Retina (tissue), 1 donor: Measurements from ENCODE around the gene TOR1A.

Experiments
- DNase-seq: peaks from one replicate; pipeline ENCODE4 v3.0.0-alpha.2; 2016

The TOR1A gene, protein sequence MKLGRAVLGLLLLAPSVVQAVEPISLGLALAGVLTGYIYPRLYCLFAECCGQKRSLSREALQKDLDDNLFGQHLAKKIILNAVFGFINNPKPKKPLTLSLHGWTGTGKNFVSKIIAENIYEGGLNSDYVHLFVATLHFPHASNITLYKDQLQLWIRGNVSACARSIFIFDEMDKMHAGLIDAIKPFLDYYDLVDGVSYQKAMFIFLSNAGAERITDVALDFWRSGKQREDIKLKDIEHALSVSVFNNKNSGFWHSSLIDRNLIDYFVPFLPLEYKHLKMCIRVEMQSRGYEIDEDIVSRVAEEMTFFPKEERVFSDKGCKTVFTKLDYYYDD

DNA sequence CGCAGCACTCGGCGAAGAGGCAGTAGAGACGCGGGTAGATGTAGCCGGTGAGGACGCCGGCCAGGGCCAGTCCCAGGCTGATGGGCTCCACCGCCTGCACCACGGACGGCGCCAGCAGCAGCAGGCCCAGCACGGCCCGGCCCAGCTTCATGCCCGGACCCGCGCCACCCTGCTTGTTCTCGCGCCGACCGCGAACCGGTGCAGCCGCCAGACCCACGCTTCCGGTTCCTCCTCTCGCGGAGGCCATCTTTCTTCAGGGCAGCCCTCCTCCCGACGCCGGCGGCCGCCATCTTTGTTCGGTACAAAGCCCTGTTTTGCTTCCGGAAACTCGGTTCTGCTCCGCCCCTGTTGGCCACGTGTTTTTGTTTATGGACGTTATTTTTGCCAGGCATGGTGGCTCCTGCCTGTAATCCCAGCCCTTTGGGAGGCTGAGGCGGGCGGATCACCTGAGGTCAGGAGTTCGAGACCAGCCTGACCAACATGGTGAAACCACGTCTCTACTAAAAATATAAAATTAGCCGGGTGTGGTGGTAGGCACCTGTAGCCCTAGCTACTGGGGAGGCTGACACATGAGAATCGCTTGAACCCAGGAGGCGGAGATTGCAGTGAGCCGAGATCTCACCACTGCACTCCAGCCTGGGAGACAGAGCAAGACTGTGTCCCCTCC is at the start of gene TOR1A:
Gene TOR1A, minus strand, starts transcription at position 202 of the 667 bp plus-strand sequence. Its CDS starts 51 bp downstream, at position 151.
- DNase-seq = peak; percentile 96

DNA sequence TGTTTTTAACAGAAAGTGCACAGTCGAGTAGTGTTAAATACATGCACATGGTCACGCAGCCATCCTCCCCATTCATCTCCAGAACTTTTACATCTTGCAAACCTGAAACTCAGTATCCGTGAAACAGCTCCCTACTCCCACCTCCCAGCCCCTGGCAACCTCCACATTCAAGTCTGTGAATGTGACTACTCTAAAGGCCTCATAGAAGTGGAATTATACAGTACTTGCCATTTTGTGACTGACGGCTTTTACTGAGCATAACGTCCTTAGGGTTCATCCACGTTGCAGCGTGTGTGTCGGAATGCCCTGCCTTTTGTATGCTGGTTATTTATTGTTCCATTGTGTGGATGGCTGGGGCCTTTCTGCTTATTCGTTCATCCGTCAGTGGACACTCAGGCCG is 47.1 kb upstream of the TOR1A start:
- DNase-seq = no peak

DNA sequence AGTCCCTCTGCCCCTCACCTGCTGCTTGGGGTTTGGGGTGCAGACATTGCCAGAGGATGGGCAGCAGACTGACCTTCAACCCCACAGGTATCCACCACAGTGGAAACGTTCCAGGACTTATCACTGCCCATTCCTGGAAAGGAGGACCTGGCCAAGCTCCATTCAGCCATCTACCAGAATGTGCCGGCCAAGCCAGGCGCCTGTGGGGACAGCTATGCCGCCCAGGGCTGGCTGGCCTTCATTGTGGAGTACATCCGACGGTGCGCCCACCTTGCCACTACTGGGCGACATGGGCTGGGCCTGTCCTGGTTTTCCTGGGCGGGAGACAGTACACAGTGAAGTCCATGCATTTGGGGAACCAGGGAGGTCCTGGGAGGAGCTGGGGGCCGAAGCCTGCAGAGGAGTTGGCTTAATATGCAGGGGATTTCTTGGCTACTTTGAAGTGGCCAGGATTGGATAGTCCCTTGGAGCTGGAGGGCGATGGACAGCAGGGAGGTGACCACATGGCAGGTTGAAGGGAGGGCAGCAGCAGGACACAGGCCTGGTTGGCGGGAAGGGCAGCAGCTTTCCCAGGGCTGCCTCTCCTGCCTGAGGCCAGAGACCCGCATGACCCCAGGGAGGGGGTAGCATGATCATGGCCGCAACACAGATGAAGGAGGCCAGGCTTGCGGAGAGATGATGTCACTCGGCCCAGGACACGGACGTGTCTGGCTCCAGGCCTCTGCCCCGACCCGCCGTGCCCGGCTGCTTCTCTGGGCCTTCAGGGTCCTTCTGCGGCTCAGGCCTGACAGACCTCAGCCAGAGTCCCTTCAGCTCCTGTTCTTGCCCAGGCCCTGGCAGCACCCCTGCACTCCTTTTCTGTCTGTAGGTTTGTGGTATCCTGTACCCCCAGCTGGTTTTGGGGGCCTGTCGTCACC is 45.9 kb upstream of the TOR1A start:
- no peak for DNase-seq

DNA sequence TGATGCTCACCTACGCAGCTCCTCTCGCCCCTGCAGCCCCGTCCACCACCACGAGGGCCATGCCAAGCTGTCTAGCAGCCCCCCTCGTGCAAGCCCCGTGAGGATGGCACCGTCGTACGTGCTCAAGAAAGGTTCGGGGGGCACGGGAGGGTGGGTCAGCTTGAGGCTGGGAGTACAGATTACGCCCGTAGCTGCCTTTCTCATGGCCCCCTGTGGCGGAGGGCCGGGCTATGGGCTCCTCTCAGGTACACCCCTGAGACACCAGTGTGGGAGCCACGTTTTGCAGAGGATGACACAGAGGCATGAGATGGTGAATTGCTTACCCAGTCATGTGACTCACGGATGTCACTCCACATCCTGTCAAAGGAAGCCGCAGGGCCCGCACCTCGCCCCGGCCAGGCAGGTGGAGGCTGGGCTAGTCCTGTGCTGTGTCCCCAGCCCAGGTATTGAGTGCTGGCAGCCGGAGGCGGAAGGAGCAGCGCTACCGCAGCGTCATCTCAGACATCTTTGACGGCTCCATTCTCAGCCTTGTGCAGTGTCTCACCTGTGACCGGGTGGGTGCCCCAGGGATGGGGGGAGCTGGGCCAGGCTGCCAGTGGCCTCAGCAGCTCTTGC is 45.0 kb upstream of the TOR1A start:
- DNase-seq = no peak

DNA sequence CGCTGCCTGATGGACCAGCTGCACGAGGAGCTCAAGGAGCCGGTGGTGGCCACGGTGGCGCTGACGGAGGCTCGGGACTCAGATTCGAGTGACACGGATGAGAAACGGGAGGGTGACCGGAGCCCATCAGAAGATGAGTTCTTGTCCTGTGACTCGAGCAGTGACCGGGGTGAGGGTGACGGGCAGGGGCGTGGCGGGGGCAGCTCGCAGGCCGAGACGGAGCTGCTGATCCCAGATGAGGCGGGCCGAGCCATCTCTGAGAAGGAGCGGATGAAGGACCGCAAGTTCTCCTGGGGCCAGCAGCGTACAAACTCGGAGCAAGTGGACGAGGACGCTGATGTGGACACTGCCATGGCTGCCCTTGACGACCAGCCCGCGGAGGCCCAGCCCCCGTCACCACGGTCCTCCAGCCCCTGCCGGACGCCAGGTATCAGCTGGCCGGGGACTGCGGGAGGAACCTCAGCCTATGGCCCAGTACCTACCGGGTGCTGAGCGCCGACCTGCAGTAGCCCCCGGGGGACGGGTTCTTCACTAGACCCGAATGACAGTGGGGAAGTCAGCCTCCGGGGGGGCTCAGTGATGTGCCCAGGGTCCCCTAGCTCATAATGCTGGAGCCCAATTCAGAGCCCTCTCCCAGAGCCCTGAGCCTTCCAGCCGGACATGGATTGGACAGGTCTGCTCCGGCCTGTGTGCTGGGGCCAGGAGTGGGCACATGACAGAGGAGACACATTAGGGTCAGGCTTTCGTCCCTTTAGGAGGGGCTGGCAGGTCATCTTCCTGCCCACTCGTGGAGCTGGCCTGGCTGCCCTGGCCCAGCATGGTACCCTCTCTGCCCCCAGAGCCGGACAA is 44.3 kb upstream of the TOR1A start:
- DNase-seq = no peak

DNA sequence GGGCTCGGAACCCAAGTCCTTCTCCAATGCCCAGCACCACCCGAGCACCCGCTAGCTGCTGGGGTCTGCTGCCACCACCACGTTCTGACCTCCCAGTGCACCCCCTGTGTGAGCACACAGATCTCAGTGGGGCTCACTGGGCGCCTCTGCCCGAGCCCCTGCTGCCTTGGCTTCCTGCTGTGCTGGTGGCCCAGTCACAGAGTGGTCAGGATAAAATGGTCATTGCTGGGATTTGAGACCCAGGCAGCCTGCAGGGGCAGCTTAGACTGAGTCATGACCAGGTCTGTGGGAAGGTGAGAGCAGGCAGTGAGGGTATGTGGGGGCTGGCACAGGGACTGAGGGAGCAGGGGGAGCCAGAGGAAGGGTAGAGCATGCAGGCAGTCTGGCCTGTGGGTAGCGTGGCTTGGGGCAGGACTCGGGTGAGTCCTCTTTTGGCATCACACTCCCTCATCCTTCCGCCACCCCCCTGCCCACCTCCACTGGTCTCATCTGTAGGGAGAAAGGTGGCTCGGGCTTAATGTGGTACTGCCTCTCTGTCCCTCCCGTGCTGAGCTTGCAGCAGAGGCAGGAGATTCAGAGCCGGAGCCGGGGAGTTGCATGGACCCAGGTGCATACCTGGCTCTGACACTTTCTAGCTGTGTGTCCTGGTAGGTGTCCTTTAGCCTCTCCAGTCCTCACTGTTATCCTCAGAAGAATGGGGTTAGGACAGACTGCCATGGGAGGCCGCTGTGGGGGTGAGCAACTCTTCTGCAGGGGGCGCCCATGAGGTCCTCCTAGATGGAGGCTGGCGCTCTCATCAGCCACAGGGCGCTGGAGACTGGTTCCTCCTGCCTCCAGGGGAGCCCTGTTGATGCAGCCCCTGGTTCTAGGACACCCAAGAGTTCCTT is 43.4 kb upstream of the TOR1A start:
- DNase-seq = no peak

DNA sequence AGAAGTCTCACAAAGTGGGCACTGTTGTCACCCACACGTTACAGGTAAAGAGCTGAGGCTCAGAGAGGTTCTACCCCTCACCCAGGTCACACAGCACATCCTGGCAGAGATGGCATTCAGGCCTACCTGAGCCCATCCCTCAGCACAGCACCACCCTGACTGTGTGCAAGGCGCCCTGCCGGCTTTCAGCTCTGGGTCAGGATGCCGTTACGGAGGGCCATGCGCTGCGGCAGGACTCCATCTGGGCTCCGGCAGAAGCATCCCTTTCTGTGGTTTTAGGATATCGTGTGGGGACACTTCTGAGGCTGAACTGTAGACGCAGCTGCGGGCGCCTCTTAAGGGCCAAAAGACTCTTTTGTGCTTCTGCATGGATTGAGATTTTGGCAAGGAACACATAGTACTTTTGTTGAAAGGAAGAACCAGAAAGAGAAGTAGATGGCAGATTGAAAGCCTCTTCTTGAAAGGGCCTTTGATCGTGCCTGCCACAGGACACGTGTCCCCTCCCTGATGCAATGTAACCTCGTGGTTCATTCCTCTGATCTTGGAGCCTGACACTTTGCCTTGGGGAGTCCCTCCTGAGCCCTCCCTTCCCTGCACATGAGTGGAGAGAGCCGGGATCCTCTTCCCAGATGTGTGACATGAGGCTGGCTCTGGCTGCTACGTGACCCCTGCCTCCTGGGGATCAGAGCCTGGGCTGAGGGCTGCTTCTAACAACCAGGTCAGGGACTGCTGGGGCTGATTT is 42.6 kb upstream of the TOR1A start:
- no peak for DNase-seq

DNA sequence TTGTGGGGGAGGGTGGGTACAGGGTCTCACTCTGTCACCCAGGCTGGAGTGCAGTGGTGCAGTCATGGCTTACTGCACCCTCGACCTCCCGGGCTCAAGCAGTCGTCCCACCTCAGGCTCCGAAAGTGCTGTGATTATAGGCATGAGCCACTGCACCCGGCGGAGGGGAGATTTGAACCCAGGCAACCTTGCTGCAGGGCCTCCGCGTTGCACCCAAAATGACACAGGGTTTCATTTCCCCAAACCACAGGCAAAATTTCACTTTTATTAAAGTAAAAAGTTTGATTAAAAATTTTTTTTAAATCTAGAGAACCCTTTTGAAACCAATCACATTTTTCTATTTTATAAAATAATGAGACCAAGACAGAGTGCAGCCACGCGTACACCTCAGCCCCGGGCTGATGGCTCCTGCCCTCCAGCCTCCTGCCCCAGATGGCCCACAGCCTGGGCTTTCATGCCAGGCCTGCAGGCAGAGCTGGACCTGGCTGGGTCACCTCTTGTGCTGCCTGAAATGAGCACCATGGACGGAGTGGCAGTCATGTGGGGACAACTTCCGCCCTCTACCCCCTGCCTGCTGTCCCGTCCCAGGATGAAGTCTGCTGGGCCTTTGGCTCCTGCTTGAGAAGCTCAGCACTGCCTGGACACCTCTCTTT is 41.9 kb upstream of the TOR1A start:
- DNase-seq = no peak

DNA sequence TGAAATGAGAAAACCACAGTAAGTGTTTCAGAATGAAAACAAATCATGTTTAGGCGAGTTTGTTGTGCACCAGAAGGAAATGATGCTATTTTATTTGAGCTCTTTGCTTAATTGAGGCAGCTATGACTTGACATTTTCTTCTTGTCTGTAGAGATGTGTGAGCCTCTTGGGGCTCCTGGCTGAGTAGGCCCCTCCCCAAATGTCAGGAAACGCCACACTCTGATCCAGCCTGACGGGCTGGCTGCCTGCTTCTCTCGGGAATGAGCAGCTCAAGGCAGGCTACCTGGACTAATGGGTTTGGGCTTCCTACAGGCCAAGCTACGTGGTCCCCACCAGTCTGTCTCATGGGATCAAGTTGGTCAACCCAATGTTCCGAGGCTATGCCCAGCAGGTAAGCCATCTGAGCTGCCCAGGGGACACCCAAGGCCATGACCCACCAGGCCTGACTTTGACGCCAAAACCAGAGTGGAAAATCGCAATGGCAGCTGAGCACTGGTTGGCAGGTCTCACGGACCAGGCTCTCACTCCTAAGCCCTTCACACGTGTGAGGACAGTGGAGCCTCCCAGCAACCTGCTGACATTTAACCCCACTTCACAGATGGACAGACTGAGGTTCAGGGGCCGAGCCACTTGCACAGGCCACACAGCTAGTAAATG is 41.2 kb upstream of the TOR1A start:
- no peak for DNase-seq

DNA sequence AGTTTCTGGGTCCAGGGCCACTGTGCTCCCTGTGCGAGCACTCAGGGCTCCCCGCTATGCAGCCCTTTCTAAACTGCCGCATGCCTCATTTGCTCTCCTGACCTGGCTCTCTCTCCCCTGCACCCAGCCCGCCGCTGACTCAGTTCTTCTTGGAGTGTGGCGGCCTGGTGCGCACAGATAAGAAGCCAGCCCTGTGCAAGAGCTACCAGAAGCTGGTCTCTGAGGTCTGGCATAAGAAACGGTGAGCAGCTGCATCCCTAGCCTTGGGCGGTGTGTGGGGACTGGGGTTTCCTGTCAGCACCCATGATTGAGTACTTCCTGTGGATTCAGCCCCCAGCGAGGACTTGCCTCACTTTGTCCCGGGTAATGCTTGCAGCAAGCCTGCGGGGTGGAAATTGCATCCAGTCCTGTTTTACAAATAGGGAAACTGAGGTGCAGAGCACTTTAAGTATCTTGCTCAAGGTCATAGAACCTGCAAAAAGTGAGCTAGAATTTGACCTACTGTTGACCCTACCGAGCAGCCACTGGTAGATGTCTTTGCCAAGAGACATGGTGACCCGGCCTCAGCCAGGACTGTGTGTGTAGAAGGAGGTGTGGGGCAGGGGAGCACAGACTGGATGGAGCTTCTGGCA is 39.2 kb upstream of the TOR1A start:
- DNase-seq = no peak

DNA sequence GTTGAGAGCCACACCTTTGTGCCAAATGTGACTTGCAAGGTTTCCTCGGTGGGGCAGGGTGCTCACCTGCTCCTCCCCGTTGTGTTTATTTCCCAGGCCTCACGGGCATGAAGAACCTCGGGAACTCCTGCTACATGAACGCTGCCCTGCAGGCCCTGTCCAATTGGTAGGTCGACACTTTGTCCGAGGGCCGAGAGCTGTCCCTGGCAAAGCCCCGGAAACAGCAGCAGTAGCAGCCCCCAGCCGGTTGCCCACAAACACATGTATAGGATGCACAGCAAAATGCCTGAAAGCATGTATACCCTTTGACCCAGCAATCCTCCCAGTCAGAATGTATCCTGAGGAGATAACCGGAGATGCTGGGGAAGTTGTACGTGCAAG is 37.5 kb upstream of the TOR1A start:
- no peak for DNase-seq

DNA sequence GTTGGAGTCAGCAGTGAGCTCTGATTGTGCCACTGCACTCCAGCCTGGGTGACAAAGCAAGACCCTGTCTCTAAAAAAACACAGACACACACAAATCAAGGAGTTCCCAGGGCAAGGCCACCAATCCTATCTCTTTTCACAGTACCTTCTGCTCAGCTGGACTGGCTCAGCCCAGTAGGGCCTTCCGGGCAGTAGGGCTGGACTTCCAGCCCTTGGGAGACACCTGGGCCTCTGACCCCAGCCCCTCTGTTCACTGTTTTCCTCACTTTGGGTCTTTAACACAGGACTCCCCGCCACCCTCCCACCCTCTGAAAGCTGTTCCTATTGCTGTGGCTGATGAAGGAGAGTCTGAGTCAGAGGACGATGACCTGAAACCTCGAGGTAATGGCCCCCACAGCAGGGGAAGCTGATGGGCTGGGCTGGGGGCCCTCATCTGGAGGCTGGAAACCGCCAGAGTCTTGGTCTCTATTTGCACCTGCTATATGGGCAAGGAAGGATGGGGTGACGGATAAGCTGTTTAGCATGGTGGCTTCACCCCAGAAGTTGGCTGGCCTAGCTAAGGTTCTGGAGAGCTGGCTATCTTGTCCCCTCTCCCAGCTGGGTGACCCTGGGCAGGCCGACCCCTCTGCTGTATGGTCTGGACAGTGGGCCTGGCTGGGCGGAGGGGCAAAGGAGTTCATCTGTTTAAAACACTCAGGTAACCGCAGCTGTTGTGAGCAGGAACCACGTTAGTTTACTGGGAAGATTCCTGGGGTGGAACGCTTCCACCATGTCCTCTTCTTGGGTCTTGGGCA is 36.9 kb upstream of the TOR1A start:
- DNase-seq = no peak

DNA sequence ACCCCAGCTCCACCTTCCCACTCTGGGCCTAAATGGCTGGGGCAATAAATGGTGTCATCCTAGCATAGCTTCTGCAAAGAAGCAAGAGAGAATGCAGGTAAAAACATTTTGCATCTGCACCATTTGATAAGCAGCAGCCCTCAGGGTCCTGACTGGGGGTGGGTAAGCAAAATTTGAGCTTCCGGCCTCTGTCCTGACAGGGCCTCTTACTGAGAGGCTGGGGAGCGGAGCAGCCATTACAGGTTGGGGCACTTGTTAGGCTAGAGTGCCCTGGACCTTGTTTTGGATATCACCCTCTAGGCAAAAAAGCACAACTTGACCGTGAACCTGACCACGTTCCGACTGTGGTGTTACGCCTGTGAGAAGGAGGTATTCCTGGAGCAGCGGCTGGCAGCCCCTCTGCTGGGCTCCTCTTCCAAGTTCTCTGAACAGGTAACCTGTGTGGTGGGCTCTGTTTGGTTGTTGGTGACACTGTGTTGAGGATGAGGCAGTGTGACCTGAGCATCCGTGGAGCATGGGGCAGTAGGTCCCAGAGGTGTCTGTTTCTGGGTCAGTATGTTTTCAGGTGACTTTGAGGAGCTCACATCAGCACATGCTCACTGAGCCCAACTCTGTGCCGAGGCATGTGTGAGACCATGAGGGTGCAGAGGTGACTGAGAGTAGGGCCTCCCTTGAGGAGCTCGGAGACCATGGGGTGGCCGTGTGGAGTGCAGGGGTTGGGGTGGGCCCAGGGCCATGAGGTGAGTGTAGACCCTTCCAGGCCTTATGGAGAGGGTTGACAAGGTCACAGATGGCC is 34.4 kb upstream of the TOR1A start:
- no peak for DNase-seq

DNA sequence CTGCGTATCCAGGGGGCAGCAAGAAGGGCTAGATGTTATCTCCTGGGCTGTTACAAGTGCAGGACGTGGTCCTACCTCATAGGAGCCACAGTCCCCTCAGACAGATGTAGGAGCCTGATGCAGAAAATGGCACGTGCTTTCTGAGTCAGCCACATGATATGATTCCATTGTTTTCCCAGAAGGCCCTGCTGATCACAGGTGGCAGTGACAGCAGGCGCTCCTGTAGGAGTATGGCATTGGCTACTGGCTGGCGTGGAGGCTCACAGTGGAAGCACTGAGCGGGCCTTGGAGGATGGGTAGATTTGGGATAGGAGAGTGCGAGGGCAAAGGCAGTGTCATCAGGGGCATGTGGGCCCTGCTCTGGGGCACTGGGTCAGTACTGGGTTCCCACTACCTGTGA is 33.3 kb upstream of the TOR1A start:
- DNase-seq = no peak

DNA sequence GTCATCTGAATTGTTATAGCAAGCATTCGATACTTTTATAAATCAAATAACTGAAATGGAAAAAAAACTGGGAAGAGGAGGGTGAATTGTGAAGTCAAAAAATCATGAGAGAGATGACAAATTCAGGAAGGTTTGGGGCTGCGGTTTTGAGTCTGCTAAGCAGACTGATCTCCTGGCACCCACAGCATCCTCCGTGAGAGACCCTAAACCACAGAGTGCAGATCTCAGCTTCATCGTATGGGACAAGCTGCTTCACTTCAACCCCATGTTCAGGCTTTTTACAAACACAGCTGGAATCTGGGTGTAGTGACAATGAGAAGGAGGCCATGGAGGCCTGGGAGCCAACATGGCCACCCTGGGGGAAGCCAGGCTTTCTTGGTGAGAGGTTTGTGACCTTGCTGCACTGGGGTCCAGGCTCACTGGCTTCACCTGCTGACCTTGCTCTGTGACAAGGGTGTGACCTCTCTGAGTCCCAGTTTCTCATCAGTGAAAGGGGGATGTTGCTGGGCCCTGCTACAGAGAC is 30.7 kb upstream of the TOR1A start:
- no peak for DNase-seq

DNA sequence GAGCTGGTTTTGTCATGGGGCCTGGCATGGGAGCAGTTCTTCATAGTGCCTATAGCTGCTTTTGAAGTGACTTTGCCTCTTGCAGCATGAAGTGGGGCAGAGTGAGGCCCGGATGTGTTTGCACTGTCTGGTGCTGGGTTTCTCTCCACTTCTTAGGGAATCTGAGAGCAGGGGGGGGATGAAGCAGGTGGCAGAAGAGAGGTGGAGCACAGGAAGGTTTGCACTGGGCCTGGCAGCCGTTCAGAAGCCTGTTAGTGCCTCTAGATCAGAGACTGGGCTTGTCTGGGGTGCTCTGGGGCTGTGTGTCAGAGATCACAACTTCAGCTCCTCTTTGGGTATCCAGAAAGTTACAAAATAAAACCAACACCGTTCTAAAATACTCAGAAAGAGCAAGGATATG is 29.7 kb upstream of the TOR1A start:
- DNase-seq = no peak

DNA sequence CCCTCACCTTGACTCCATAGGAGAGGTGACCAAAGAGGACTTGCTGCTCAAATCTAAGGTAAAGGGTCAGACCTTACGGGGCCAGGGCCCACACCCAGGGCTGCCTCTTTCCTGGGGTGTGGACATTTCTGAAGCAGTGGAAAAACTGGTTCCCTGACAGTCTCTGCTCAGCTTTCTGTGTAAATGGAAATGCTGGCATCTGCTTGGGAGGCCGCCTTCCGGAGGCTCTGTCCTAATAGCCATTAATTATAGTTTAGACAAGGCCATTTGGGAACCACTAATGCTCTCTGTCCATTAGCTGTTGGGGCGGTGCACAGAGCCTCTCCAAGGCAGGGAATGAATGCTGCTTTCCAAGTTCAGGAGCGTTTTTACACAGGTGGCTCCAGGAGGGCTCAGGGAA is 28.6 kb upstream of the TOR1A start:
- no peak for DNase-seq
